ENCODE data around the gene GRID1.

The GRID1 gene

GRCh38 chr10:86074294-86074693 lies 292.3 kb downstream of the GRID1 start:
- no peak for DNase-seq (ENCODE audit: low read depth, low spot score)
- no peak overlapping the region for H3K4me3 ChIP-seq (ENCODE audit: low read length)

GRCh38 chr10:86073199-86073977 lies 293.2 kb downstream of the GRID1 start:
- DNase-seq (ENCODE audit: low read depth, low spot score), result no peak
- no peak overlapping the region for H3K4me3 ChIP-seq (ENCODE audit: low read length)

GRCh38 chr10:86072413-86072812 lies 294.2 kb downstream of the GRID1 start:
- H3K4me3 ChIP-seq (ENCODE audit: low read length), result no peak overlapping the region
- DNase-seq (ENCODE audit: low read depth, low spot score), result no peak

GRCh38 chr10:86071758-86072157 lies 294.8 kb downstream of the GRID1 start:
- no peak overlapping the region for H3K4me3 ChIP-seq (ENCODE audit: low read length)
- DNase-seq (ENCODE audit: low read depth, low spot score), result no peak

GRCh38 chr10:86071145-86071544 lies 295.4 kb downstream of the GRID1 start:
- DNase-seq (ENCODE audit: low read depth, low spot score), result no peak
- no peak overlapping the region for H3K4me3 ChIP-seq (ENCODE audit: low read length)

GRCh38 chr10:86070278-86070677 lies 296.3 kb downstream of the GRID1 start:
- no peak overlapping the region for H3K4me3 ChIP-seq (ENCODE audit: low read length)
- no peak for DNase-seq (ENCODE audit: low read depth, low spot score)

GRCh38 chr10:86068231-86069054 lies 298.2 kb downstream of the GRID1 start:
- DNase-seq (ENCODE audit: low read depth, low spot score), result no peak
- H3K4me3 ChIP-seq (ENCODE audit: low read length), result no peak overlapping the region

GRCh38 chr10:86067436-86068050 lies 299.1 kb downstream of the GRID1 start:
- H3K4me3 ChIP-seq (ENCODE audit: low read length), result no peak overlapping the region
- DNase-seq (ENCODE audit: low read depth, low spot score), result no peak

GRCh38 chr10:86066696-86067095 lies 299.9 kb downstream of the GRID1 start:
- H3K4me3 ChIP-seq (ENCODE audit: low read length), result no peak overlapping the region
- DNase-seq (ENCODE audit: low read depth, low spot score), result no peak

GRCh38 chr10:86065711-86066251 lies 300.8 kb downstream of the GRID1 start:
- H3K4me3 ChIP-seq (ENCODE audit: low read length), result no peak overlapping the region
- DNase-seq (ENCODE audit: low read depth, low spot score), result no peak

- no peak overlapping the region for H3K4me3 ChIP-seq (ENCODE audit: low read length)
- no peak for DNase-seq (ENCODE audit: low read depth, low spot score)
Observed at GRCh38 chr10:86064931-86065662, 301.5 kb downstream of the GRID1 start.

GRCh38 chr10:86064219-86064618 lies 302.4 kb downstream of the GRID1 start:
- DNase-seq (ENCODE audit: low read depth, low spot score), result no peak
- H3K4me3 ChIP-seq (ENCODE audit: low read length), result no peak overlapping the region

- DNase-seq (ENCODE audit: low read depth, low spot score), result no peak
- H3K4me3 ChIP-seq (ENCODE audit: low read length), result no peak overlapping the region
Observed at GRCh38 chr10:86063341-86063740, 303.3 kb downstream of the GRID1 start.

- no peak for DNase-seq (ENCODE audit: low read depth, low spot score)
- no peak overlapping the region for H3K4me3 ChIP-seq (ENCODE audit: low read length)
Observed at GRCh38 chr10:86062647-86063145, 303.9 kb downstream of the GRID1 start.

- no peak overlapping the region for H3K4me3 ChIP-seq (ENCODE audit: low read length)
- no peak for DNase-seq (ENCODE audit: low read depth, low spot score)
Observed at GRCh38 chr10:86062198-86062550, 304.4 kb downstream of the GRID1 start.

- no peak overlapping the region for H3K4me3 ChIP-seq (ENCODE audit: low read length)
- no peak for DNase-seq (ENCODE audit: low read depth, low spot score)
Observed at GRCh38 chr10:86061278-86062197, 305.1 kb downstream of the GRID1 start.

GRCh38 chr10:86060386-86061277 lies 306.0 kb downstream of the GRID1 start:
- H3K4me3 ChIP-seq (ENCODE audit: low read length), result no peak overlapping the region
- no peak for DNase-seq (ENCODE audit: low read depth, low spot score)
